ENCODE results near the gene ZDHHC9.
A peak's percentile ranks its signal among the peaks of the same experiment; 100 is the strongest.

The ZDHHC9 gene

GRCh38 chrX:129818123-129818522 is 25.6 kb downstream of the ZDHHC9 start:
- no peak for DNase-seq (ENCODE audit: low read depth)

DNA sequence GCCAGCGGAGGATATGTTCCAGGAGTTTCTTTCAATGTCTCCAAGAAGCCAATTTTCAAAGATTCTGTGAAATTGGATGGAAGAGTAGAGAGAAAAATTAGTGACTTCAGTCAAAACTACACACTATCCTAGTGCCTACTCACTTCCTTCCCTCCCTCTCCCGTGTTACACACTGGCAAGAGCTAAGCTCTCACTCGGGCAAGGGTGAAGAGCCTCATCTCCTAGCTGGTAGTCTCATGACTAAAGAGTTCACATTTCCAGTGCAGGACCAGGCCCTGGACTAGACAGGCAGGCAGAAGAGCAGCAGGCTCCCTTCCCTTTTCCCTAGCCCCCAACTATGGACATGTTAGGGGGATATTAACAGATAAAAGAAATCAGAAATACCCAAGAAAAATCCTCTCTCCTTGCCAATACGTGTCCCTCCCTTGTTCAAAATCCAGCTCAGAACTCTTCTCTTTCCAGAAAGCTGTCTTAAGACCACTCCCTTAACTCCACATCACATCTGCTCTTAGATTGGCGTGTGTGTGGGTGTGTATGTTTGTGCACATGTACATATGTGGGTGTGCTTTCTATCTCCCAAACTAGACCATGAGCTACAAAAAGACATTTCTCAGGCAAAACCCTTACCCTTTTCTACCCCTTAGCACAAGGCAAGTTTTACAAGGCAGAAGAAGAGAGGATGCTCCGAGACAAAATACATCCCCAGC is 29.9 kb downstream of the ZDHHC9 start:
- no peak for DNase-seq (ENCODE audit: low read depth)

- DNase-seq (ENCODE audit: low read depth), result peak; percentile 4
Measured at GRCh38 chrX:129808829-129809796, 34.6 kb downstream of the ZDHHC9 start.

DNA sequence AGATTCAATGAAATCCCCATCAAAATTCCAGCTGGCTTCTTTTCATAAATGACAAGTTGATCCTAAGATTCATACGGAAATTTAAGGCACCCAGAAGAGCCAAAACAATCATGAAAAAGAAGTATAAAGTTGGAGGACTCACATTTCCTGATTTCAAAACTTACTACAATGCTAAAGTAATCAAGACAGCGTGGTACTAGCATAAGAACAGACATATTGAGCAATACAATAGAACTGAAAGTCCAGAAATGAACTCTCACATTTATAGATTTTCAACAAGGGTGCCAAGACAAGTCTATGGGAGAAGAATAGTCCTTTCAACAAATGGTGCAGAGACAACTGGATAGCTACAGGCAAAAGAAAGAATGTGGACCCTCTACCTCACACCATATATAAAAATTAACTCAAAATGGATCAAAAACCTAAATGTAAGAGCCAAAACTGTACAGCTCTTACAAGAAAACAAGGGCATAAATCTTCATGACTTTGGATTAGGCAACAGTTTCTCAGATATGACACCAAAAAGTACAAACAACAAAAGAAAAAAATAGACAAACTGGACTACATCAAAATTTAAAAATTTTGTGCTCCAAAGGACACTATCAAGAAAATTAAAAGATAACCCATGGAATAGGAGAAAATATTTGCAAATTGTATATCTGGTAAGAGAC is 35.4 kb downstream of the ZDHHC9 start:
- DNase-seq (ENCODE audit: low read depth), result no peak

- no peak for DNase-seq (ENCODE audit: low read depth)
Measured at GRCh38 chrX:129804806-129805205, 38.9 kb downstream of the ZDHHC9 start.

DNA sequence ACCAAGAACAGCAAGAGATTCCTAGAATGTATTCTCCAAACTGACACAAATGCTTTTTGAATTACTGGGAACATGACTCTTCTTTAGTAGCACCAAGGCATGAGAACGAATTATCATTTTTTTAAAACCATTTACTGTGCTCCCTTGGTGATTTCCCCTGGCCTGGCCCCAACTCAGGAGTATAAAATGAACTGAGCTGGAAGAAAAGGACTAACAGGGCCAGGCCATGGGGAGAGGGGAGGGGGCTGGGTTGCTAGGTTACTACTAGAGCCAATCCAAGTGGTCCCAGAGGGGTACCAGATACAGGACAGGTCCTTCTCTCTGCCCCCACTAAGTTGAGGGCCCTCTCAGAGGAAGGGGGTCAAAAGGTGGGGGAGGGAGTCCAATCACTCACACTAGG is 40.8 kb downstream of the ZDHHC9 start:
- no peak for DNase-seq (ENCODE audit: low read depth)

GRCh38 chrX:129800186-129800585 is 43.5 kb downstream of the ZDHHC9 start:
- no peak for DNase-seq (ENCODE audit: low read depth)

DNA sequence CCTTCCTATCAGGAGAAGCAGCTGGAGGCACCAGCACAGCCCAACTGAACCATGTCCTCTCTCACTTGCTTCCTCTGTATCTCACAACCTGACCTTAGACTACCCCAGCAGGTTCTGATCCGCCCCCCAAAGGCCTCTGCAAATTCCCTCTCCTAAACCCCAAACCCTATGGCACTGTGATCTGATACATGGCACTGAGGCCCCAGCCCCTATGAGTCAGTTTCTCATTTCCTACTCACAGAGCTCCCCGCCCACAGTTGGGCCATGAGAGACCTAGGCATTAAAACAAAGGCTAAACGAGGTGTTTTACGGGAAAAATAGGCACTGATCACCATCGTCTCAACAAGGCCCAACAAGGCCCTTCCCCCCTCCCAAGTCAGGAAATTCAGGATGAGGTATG is 44.8 kb downstream of the ZDHHC9 start:
- no peak for DNase-seq (ENCODE audit: low read depth)

- DNase-seq (ENCODE audit: low read depth), result no peak
Measured at GRCh38 chrX:129798456-129798855, 45.2 kb downstream of the ZDHHC9 start.

GRCh38 chrX:129797251-129797906 is 46.3 kb downstream of the ZDHHC9 start:
- no peak for DNase-seq (ENCODE audit: low read depth)

GRCh38 chrX:129795584-129795983 is 48.1 kb downstream of the ZDHHC9 start:
- DNase-seq (ENCODE audit: low read depth), result no peak

DNA sequence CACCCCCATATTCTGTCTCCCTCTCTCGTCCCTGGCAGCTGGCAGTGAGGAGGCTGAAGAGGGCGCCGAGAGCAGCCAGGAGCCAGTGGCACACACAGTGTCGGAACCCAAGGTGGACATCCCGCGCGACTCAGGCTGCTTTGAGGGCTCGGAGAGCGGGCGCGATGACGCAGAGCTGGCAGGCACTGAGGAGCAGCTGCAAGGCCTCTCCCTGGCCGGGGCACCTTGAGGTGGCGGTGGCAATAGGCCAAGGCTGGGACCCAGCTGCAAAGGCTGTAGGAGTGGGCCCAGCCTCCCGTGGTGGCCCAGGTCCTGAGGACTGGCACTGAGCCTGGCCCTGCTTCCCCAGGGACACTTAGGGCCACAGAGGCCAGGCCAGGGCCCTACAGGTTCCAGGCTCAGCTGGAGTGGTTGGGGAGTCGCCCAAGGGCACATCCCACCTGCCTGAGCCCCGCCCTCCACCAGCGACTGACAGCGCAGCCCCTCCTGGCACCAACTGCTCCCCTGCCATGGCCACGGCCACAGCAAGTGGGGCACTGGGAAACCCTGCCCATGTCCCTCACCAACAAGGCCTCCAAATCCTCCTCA is 50.0 kb downstream of the ZDHHC9 start:
- DNase-seq (ENCODE audit: low read depth), result no peak

- no peak for DNase-seq (ENCODE audit: low read depth)
Measured at GRCh38 chrX:129792586-129793291, 50.9 kb downstream of the ZDHHC9 start.

- DNase-seq (ENCODE audit: low read depth), result no peak
Measured at GRCh38 chrX:129791961-129792570, 51.6 kb downstream of the ZDHHC9 start.

DNA sequence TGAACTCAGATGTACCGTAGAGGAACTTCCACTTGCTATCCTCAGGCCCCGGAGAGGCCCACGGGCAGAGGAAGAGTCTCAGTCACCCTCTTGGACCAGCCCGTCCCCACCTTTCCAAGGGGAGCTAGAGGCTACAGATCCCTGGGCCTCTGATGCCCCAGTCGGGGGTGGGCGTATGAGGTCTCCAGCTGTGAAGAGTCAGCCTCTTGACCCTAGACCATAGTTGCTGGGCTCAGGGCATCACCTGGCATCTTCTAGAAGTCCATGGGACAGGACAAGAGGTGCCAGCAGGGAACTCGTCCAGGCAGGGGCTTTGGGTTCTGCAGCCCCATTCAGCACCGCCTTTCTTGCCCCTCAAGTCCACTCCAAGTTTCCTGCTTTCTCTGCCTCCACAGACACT is 52.4 kb downstream of the ZDHHC9 start:
- no peak for DNase-seq (ENCODE audit: low read depth)

DNA sequence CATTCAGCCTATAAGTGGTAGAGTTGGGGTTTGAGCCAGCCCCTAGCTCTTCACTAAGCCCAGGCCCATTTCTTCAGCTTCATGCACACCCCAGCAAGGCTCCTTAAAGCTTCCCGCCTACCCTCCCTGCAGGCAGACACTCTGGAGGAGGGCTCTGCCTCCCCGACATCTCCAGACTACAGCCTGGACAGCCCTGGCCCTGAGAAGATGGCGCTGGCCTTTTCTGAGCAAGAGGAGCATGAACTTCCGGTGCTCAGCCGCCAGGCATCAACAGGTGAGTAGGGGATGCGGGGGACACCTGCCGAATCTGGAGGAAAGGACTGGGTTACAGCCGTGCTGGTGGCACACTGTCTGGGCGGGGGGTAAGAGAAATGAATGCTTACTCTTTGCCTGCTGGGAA is 52.9 kb downstream of the ZDHHC9 start:
- DNase-seq (ENCODE audit: low read depth), result no peak

GRCh38 chrX:129790146-129790545 is 53.5 kb downstream of the ZDHHC9 start:
- DNase-seq (ENCODE audit: low read depth), result no peak

- DNase-seq (ENCODE audit: low read depth), result no peak
Measured at GRCh38 chrX:129788527-129788926, 55.2 kb downstream of the ZDHHC9 start.

DNA sequence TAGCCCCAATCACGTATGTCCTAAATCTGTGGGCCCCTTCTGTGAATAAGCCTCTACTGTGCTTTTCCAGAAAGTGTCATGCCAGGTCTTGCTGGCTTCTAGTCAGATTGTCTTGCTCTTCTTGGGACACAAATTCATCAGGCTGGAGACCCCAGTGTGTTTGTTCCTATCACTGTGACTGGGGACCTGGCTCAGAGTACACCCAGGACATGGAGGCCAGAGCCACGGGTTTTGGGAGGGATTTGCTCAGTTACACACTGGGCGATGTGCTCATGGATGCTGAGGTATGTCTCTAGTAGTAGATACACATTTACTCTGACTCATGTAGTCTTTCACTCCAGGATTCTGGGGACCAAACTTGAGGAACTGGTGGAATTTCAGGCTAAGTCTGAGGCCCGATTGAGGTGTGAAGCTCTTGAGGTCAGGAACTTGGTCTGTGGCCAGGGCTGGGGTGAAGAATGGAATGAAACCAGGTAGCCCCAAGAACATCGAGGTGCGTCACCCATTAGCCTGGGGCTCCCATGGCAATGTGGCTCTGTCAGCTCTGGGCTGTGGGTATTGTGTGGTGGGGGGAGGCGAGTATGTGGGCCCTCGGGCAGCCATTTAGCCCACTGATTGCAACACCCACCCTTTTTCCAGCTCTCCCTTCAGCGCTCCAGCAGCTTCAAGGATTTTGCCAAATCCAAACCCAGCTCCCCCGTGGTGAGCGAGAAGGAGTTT is 56.2 kb downstream of the ZDHHC9 start:
- DNase-seq (ENCODE audit: low read depth), result no peak

GRCh38 chrX:129786210-129786651 is 57.5 kb downstream of the ZDHHC9 start:
- DNase-seq (ENCODE audit: low read depth), result no peak
